Embryonic facial prominence (tissue), 1 donor: ENCODE results near the gene FUT2.
"Not testable (repeated sequence)": the region's sequence is repeated elsewhere in the genome, so short reads cannot be mapped to it uniquely, and the experiment has no call there.

Experiments
- DNase-seq: peaks from one replicate; pipeline ENCODE4 v3.0.0-alpha.2; 2016; ENCODE audit errors: extremely low spot score

FUT2 gene

DNA sequence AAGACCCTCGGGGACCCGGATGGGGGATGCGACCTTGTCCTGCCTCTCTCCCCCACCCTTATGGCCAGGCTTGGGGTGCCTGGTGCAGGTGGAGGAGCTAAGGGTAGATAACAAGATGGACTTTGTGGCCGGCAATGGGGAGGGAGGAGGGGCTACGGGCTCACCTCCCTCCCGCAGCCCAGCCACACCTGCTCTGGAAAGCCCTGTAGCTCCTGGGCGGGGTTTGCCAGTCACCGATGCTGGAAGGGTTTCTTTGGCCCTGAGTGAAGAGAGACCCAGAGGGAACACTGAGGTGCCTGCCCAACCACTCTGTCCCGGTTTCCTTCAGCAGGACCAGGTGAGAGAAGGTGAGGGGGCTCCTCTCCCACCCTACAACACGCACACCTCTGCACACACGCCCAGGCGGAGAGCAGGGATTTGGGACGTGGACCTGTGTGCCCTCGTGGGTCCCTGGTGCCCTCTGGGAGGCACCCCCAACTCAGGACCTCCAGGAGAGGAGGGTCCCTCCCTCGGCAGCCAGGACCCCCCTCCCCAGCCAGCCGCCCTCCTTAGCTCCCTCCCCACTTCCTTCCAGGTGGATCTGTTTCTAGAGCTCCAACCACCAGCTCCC, at the start of gene FUT2:
Gene FUT2, plus strand, starts transcription at position 229 of the 610 bp plus-strand sequence. CDS start 6,986 bp downstream, outside the sequence.
- no peak for DNase-seq

DNA sequence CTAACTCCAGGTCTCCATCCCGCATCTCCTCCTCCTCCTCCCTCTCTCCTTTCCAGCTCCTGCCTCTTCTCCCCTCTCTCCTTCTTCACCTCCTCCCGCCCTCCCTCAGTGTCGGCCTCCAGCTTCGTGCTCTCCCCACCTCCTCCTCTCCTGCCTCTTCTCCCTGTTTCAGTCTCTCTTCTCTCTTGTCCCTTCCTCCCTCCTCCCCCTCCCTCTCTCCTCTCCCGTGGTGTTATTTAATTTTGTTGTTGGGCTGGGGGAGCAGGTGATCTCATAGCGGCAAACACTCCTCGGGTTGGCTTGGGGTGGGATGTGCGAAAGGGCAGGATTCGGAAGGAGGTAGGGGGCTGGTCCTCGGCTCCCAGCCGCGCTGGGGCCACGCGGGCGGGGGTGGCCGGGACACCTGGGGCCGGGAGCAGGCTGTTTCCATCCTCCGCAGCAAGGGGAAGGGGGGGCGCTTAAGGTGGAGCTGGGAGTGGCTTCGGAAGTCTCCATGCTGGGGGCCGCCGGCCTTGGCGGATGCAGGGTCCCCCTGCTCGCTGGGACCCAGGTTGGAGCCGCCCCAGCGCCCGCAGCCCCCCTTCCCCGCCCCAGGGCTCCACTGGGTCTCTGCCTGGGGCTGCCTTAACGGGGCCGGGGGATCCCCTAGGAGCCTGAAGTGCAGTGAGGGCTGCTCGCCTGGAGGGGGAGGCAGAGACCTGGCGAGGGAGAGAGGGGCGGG, 49.6 kb upstream of the FUT2 start, which contains the start of gene CA11:
Gene CA11, minus strand, starts transcription at position 187 of the 721 bp plus-strand sequence. CDS start 555 bp downstream, outside the sequence.
- DNase-seq, result peak; percentile 85

DNA sequence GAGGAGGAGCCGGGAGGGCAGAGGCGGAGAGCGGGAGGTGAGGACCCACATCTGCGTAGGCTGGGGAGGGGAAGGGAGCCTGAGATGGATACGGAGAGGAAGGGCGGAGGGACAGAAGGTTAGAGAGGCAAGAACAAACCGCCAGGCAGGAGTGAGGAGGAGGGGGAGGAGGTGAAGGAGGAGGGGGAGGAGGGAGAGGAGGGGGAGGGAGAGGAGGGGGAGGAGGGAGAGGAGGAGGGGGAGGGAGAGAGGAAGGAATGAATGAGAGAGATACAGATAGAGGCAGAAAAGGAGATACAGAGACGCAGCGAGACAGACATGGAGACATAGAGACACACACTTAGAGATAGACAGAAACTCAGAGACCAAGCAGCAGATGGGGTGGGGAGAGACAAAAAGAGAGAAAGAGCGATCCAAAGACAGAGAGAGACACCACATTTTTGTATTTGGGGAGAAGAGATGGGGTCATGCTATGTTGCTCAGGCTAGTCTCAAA, 49.0 kb upstream of the FUT2 start:
- DNase-seq, result peak; percentile 5

DNA sequence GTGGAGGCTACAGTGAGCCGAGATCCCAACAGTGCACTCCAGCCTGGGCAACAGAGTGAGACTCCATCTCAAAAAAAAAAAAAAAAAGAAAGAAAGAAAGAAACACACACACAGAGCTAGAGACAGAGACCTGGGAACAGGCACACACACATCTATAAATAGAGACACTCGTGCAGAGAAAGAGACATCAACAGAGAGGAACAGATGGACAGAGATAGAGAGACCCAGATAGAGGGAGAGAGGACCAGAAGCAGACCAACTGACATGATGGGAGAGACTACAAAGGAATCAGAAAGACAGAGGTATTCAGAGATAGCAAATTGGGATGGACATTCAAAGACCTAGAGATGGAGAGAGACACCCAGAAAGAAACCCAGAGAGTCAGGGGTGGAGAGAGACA, 47.6 kb upstream of the FUT2 start:
- DNase-seq, result peak; percentile 3

DNA sequence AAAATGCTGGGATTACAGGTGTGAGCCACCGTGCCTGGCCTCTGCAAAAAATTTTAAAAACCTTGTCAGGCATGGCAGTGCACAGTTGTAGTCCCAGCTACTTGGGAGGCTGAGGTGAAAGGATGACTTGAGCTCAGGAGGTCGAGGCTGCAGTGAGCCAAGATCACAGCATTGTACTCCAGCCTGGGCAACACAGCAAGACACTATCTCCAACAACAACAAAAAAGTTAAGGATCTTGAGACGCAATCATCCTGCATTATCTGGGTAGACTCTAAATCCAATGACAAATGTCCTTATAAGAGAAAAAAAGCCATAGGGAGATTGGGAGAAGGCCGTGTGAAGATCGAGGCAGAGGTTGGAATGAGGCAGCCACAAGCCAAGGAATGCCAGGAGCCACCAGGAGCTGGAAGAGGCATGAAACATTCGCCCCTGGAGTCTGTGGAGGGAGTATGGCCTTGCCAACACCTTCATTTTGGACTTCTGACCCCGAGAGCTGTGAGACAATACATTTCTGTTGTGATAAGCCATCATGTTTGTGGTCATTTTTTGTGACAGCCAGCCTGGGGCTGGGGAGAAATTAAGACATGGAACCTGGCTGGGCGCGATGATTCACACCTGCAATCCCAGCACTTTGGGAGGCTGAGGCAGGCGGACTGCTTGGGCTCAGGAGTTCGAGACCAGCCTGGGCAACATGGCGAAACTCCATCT, 44.6 kb upstream of the FUT2 start:
- no peak for DNase-seq

DNA sequence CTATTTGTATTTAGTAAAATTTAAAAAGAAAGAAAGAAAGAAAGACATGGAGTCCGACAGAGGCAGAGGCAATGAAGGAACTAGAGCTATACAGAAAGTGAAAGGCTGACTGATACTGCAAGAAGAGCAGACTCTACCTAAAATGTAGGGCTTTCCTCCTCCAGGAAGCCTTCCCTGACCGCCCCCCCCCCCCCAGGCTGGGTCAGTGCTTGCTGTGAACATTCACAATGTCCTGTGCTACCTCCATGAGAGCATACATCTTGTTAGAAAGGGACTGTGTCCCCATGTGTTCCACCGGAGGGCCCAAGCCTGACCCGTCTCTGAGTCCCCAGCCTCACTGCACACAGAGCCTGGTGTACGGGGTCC, 44.1 kb upstream of the FUT2 start:
- DNase-seq, result no peak

DNA sequence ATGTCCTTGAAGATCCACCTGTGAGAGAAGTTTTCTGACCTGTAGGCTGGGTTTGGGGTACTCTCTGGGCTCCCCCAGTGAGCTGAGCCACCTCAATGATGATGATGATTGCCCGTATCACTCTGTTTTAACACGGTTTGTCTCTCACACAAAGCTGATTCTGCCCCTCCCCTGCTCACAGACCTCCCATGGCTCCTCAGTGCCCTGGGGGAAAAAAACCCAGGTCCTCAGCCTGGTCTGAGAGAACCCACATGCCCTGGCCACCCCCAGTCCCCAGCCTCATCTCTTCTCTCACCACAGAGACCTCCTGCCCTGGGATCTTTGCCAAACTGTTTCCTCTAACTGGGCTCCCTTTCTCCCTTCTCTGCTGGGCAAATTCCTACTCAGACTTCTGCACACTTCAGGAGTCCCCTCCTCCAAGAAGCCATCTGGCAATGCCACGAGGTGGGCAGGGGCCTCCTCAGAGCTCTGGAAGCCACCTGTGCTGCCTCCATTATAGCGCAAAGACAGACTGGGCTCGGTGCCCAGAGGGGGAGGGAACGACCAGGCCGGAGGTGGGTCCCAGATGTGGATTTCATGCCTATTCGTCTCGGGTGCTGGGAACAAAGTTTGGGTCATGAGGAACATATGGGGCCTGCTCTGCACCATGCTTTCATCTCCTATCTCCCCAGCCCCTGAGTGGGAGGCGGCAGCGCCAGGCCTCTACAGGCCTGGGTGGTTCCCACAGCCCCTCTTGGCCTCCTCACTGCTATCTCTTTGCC, 41.3 kb upstream of the FUT2 start:
- DNase-seq, result no peak

DNA sequence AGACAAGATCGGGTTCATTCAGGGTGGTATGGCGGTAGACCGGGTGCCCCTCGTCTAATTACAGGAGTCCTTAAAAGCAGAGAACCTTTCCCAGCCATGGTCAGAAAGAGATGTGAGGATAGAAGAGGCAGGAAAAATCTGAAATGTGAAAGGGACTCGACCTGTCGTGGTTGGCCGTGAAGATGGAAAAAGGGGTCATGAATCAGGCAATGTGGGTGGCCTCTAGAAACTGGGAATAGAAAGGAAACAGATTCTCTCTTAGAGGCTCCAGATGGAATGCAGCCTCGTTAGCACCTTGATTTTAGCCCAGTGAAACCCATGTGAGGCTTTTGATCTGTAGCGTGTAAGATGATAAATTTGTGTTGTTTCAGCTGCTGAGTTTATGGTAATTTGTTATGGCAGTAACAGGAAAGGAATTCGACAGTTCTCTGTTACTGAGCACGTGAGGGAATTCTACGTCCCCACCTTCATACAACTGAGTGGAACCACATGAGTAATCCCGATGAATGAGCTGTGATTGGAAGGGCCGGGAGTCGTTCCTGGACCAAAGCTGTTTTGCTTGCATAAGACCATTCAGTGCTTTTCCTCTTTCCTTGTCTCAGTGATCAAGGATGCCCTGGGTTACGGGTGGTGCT, 38.8 kb upstream of the FUT2 start:
- DNase-seq, result peak; percentile 67

DNA sequence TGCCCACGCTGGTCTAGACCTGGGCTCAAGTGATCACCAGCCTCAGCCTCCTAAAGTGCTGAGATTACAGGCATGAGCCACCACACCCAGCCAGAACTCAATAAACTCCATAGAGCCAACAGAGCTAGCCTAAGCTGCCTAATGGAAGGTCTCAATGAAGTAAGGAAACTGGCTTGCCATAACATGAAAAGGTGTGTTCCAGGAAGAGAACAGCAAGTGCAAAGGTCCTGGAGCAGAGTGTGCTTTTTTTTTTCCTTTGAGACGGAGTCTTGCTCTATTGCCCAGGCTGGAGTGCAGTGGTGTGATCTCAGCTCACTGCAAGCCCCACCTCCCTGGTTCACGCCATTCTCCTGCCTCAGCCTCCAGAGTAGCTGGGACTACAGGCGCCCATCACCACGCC, 37.9 kb upstream of the FUT2 start:
- not testable (repeated sequence) for DNase-seq

DNA sequence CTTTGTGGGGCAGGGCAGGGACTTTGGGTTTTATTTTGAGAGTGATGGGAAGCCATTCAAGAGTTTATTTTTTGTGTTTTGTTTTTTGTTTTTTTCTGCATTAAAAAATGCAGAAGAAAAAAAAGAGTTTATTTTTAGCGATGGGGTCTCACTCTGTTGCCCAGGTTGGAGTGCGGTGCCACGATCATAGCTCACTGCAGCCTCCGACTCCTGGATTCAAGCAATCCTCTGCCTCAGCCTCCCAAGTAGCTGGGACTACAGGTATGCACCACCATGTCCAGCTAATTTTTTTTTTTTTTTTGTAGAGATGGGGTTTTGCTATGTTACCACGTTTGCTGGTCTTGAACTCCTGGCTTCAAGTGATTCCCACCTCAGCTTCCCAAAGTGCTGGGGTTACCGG, 37.3 kb upstream of the FUT2 start:
- DNase-seq, result no peak

DNA sequence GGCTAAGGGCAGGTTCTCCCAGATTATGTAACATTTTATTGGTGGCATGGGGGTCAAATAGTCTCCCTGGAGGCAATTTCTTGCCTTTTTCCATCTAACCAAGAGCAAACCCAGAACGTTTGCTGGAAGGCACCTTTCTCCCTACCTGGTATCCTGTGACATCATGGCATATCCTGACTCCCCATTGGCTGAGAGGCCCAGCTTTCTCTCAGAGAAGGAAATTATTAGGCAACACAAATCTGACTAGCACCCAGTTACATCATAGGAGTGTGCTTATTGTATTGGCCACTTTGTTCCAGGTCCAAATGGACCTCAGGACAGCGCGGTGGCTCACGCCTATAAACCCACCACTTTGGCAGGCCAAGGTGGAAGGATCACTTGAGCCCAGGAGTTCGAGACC, 36.0 kb upstream of the FUT2 start:
- DNase-seq, result no peak

DNA sequence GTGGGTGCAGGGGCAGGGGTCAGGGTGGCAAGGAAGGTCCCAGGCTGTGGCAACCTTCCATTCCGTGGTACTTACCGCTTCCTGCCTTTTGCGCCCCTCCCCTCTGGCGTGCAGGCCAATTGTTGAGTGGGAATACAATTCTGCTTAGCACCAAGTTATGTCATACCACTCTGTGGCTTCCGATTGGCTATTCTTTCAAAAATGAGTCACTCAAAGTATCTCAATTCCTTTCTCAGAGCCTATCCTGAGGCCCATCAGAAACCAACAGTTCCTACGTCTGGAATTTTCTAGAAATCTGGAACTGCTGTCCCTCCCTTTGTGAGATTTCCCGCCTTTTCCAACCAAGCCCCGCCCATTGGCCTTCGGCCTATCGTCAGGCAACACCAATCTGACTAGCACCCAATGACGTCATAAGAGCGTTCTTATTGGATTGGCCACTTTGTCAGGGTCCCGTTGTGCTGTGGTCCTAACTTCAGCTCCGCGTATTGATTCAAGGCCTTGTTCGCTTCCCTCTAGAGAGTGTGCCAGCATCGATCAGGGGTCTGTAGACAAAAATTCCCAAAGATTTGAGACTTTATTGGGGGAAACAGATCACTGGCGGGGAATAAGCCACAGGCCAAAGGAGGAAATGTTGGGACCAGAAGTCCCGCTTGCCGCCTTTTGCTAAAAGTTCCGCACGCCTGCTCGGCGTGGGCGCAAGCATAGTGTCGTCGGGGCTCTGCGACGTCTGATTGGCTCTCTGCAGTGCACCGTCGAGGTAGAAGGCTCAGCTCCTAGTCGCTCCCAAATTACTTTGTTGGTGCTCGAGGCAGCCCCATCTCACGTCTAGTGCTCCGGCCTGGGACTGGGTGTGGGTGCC, 34.7 kb upstream of the FUT2 start:
- no peak for DNase-seq

DNA sequence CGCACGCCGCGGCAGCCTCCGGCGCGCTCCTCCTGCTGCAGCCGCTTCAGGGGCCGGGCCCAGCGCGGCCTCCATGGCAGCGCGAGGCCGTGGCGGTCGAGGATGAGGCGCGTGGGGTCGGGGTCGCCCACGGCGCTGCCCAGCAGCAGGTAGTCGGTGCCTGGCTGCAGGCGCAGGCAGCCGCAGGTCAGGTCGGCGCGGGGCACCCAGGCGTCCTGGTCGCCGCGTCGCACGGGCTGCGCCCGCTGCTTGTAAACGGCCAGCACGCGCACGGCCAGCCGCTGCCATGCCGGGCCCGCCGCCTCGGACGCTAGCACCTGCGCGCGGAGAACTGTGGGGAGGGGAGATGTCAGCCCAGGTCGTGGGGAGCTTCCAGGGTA, 34.1 kb upstream of the FUT2 start:
- no peak for DNase-seq

DNA sequence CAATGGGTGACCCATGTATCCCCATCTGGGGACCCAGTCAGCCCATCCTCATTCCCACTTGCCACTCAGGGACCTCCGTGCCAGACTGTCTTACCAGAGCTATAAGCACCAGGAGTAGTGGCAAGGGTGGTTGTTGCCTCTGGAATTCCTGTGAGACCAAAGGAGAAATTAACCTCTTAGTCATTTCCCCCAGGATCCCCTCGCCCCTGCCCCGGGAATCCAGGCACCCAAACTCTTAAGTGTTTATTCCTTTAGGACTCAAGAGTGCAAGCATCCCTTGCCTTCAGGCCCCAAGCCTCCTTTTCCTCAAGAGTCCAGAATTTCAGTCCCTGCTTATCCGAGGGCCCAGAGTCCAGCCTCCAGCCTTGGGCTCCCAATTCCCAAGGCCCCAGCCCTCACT, 32.1 kb upstream of the FUT2 start:
- DNase-seq, result no peak

DNA sequence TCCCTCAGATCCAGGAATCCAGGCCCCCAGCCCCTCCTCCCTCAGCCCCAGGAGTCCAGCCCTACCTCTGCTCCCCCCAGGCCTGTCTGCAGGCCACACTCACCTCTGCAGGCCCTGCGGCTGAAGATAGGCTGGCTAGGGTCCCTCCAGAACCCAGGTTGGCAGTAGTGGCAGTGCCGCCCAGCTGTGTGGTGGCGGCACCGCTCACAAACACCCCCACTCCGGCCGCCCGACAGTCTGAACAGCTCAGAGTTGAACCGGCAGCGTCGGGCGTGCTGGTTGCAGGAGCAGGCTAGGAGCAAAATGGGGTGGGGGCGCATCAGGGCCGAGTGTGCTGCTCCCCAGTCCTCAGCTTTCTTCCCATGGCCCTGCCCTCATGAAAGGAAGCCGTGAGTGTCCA, 31.3 kb upstream of the FUT2 start:
- no peak for DNase-seq

DNA sequence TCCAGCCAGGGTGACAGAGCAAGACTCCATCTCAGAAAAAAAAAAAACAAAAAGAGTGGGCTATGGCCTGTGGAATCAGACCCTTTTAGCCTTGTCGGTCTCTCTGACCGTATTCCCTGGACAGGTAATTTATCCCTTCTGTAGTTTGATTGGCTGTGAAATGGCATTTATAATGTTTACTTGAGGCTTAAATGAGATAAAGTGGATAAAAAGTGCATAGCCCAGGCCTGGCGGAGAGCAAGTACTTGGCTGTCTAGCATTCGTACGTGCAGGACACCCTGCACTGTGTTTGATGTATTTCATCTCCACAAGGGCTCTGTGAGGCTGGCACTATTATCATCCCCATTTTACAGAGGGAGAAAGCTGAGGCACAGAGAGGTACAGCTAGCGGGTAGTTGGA, 30.0 kb upstream of the FUT2 start:
- DNase-seq, result no peak

DNA sequence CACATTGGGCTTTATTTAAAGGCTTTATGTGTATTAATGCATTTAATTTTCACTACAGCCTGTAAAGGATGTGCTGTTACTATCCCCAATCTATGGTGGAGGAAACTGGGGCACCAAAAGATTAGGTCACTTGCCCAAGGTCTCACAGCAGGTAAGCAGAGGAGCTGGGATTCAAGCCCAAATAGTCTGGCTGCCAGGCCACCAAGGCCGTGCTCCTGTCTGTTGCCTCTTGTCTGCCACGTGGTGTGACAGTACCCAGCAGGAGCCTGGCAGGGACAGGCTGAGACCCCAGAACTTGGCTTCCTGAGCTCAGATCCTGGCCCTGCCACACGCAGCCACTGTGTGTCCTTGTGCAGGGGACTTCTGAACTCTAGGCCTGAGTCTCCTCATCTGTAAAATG, 27.4 kb upstream of the FUT2 start:
- DNase-seq, result no peak

DNA sequence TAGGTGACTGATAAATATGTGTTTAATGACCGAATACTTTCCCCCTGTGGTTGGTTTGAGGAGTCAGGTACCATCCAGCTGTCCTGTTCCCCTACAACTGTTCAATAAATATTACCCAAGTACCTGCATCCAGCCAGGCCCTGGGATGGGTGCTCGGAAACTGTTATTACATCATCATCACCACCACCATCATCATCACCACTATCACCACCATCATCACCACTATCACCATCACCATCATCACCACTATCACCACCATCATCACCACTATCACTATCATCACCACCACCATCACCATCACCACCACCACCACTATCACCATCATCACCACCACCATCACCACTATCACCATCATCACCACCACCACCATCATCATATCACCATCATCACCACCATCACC, 27.0 kb upstream of the FUT2 start:
- DNase-seq, result no peak

DNA sequence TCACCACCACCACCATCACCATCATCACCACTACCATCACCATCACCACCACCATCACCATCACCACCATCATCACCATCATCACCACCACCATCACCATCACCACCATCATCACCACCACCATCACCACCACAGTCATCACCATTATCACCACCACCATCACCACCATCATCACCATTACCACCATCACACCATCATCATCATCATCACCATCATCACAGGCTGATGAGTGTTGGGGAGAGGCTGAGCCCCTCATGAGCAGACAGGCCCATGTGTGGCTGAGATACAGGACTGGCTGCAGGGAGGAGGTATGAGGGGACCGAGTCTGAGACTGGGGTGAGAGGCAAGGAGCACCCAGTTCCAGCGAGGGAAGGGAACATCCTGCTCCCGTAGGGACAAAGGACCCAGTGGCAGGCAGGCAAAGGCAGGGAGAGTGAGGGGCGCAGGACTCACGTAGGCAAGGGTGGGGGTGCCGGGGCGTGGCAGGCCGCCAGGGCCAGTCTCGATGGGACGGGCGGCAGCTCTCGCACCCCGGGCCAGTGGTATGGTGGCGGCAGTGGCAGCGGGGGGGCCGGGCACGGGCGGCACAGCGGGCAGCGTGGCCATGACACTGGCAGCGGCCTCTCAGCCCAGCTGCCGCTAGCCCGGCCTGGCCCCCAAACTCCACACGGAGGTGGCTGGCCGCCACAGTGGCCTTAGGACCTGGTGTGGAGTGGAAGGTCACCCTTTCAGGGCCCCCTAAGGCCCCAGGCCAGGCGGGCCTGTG, 25.7 kb upstream of the FUT2 start:
- no peak for DNase-seq
